Jurkat, Clone E6-1 (cell line): Measurements from ENCODE around the gene THUMPD2.

Source experiments
- DNase-seq: peaks from one replicate; pipeline ENCODE4 v3.0.0-alpha.2; 2011; ENCODE audit warnings: low read depth, low spot score
- H3K4me3 ChIP-seq: 2 replicates; pipeline ENCODE4 v1.5.1; 2011; ENCODE audit warnings: mild to moderate bottlenecking, low read length, control low read depth, moderate library complexity

Gene THUMPD2

DNA sequence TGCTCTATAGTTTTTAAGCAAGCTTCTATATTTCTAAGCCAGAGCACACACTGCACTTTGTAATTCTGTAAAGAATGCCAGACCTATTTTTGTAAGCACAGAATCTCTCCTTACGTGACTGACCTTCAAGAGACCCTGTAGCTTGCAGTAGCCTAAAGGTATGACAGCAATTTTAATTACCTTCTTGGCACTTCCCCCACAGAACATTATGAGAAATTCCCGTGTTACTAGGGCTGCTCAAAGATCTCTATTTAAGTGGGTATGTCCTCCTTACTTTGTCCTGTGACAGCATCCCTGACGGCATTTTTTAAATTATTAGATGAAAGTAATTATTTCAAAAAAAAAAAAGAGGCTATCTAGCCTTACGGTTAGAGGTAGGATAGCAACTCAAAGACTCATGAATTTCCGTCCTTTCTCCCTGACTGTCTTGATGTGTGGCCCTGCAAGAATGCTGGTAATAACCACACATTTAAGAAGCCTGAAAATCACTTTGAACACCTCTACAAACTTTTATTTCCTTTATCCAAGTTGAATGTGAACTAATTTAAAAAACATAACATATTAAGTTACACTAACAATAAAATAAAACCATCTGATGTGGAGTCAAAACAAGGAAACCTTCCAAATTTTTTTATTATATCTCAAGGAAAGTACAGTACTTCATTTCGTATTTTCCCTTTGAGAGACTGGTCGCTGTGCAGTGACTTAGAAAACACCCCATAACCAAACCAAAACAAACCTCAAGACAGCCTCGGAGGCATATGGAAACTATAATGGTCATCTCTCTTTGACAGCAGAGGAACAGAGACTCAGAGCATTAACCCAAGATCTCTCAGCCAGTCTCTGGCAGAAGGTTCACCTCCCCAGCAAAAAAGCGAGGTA lies 54.9 kb downstream of the THUMPD2 start:
- DNase-seq = no peak
- H3K4me3 ChIP-seq = no peak overlapping the region

DNA sequence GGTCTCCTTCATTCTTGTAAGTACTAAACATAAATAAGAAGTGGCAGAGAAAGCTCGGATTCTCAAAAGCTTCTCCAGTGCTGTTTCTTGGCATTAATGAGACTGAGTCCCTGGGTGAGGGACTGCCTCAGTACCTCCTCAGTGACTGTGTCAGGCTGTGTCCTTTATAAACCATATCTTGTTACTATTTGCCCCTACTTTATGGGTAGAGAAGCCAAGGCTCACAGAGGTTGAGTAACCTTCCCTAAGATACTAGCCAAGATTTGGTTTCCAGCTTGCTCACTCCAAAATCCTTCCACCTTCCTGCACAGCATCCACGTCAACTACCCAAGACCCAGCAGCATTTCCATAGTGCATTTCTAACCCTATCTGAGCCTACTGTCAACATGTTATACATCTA lies 55.6 kb downstream of the THUMPD2 start:
- no peak overlapping the region for H3K4me3 ChIP-seq
- DNase-seq = no peak

- no peak overlapping the region for H3K4me3 ChIP-seq
- no peak for DNase-seq
Observed at GRCh38 chr2:39720970-39721369, 58.1 kb downstream of the THUMPD2 start.

GRCh38 chr2:39719317-39719716 lies 59.7 kb downstream of the THUMPD2 start:
- no peak overlapping the region for H3K4me3 ChIP-seq
- no peak for DNase-seq

DNA sequence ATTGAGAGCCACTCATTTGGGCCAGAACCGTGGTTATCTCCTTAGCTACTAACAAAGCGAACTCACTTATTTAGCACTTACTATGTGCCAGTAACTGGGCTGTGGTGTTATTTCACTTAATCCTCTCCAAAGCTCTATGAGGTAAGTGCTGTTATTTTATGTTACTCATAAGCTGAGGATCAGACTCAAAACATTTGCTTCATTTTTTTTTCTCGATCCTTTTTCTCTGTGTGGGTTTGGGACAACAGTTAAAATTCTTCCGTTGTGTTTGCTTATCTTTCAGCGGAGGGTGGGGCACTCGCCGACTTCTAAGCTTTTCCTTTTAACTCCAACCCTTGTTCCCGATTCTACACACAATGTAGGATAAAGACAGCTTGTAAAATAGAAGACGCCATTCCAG lies 60.6 kb downstream of the THUMPD2 start:
- no peak for DNase-seq

GRCh38 chr2:39717067-39717466 lies 62.0 kb downstream of the THUMPD2 start:
- H3K4me3 ChIP-seq = no peak overlapping the region
- no peak for DNase-seq

More for the DNA sequence above, 60.6 kb downstream of the THUMPD2 start:
- H3K4me3 ChIP-seq = no peak overlapping the region

DNA sequence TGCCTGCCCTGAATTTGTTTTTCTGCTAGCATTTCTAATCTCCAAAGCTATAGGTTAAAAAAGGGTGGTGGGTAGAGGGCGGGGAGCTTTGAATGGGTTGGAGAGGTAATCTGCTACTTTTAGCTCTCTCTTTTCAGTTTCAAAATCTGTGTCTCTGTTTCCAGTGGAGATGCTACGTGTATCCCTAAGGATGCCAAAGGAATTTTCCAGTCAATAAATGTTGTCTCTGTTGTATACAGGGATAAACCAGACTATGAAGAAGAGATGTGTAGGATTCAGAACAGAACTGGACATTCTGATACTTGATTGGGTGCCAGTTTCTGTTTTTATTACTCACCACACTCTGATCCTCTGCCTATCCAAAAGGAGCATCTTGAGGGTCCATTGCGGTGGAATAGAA lies 63.2 kb downstream of the THUMPD2 start:
- H3K4me3 ChIP-seq = no peak overlapping the region
- DNase-seq = no peak

DNA sequence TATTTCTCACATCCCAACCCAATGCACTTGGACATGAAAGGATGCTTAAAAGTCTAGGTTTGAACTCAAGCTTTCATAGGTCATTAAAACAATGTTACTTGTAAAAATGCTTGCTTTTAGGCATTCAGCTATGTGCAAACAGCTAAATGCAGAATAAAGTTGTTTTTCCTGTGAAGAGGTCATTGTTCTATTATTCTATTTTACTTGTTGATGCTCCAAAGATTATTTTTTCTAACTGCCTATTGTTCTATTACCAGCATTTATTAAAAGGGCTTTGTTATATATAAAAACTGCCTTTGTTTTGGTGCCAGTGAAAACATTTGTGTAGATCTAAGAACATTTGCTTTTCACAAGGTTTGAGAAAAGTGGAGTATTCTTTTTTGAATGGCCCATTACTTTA lies 64.0 kb downstream of the THUMPD2 start:
- no peak for DNase-seq
- no peak overlapping the region for H3K4me3 ChIP-seq

DNA sequence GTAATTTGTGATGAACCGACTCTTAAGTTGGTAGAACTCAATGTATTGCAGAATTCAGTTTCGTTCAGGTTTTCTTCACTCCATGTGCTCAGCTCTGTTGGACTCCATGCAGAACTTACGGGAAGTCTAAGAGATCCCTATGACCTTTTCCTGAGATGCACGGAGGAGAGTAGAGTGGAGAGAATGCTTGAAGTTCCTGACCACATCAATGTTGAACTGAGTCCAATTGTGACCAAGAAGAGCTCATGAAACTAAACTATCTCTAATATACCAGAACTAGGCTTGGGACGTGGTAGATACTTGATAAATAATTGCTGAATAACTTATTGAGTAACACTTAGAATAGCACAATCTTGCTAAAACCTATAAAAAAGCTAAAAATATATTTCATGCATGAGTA lies 66.1 kb downstream of the THUMPD2 start:
- H3K4me3 ChIP-seq = no peak overlapping the region
- no peak for DNase-seq

DNA sequence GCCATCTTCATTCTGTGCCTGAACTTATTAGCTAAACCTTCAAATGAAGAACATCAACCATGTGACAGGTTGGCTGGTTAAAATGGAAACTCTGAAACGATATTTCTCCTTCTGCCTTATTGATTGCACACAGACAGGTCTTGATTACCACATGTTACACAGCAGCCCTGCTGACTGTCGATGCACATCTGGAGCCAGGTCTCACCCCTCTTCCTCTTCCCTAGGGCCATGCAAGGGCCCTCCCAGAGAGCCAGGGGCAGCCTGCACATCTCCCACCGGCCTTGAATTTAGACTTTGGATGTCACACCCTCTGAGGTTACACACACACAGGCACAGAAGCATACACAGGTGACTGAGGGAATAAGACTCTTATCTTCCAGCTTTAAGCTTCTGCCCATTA lies 68.3 kb downstream of the THUMPD2 start:
- no peak for DNase-seq
- no peak overlapping the region for H3K4me3 ChIP-seq

DNA sequence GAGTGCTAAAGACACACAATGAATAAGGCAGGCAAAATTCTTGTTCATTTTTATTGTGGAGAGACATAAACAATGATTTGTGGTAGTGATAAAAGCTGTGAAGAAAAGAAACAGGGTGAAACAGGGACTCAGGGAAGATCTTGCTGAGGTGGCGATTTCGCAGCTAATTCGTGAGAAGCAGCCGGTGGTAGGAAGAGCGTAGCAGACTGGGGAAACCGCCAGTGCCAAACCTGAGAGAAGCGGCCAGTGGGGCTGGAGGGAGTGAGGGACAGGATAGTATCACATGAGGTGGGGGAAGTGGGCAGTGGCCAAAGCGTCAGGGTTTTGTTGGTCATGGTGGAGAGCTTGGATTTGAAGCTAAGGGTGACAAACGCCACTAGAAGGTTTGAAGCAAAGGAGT lies 71.1 kb downstream of the THUMPD2 start:
- DNase-seq = no peak

DNA sequence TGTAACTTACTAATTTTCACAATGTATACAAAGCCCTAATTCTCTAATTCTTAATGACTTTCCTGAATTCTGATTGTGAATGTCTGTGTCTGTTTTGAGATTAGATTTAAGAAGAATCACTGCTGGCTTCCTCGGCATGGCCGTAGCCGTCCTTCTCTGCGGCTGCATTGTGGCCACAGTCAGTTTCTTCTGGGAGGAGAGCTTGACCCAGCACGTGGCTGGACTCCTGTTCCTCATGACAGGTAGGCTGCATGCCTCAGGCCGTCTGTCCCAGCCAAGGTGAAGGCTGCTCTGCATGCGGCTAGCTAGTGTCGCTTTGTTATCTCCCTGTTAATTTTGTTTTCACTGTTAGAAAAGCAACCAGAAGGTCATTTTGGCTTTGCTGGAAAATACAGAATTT lies 72.1 kb downstream of the THUMPD2 start:
- DNase-seq = no peak
- no peak overlapping the region for H3K4me3 ChIP-seq

More for the DNA sequence above, 71.1 kb downstream of the THUMPD2 start:
- no peak overlapping the region for H3K4me3 ChIP-seq

DNA sequence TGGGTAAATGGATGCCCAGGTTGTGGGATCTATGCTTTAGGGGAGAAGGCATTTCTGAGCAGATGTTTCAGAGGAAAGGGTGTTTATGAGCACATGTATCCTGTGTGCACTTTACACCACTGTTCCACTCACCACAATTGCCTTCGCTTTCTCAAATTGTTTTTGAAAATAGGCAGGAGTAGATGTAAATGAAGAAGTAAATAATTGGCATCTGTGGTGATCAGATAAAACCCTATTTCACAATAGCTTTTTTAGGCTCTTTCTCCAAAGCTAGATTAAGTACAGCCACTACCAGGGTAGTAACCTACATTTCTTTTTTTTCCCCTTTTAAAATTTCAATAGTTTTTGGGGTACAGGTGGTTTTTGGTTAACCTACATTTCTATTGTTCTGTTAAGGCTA lies 72.7 kb downstream of the THUMPD2 start:
- H3K4me3 ChIP-seq = no peak overlapping the region
- no peak for DNase-seq

GRCh38 chr2:39705638-39706037 lies 73.4 kb downstream of the THUMPD2 start:
- no peak for DNase-seq
- no peak overlapping the region for H3K4me3 ChIP-seq

DNA sequence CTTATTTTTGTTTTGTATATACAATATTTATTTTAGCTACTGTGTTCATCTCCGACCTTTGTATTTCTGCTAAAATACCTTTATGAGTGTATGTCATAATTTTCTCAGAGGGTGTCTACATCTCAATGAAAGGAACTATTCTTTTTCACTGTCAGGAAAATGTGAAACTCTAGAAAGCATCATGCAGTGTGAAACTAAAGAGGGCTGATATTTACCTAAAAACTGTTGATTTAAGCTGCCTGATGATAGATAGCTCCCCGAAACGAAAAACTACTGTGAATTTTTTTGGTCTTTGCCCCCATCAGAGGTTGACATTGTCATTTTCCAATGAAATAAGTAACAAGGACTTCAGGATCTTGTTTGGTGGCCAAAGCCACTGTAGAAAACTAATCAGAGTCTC lies 74.5 kb downstream of the THUMPD2 start:
- no peak for DNase-seq
- H3K4me3 ChIP-seq = no peak overlapping the region

DNA sequence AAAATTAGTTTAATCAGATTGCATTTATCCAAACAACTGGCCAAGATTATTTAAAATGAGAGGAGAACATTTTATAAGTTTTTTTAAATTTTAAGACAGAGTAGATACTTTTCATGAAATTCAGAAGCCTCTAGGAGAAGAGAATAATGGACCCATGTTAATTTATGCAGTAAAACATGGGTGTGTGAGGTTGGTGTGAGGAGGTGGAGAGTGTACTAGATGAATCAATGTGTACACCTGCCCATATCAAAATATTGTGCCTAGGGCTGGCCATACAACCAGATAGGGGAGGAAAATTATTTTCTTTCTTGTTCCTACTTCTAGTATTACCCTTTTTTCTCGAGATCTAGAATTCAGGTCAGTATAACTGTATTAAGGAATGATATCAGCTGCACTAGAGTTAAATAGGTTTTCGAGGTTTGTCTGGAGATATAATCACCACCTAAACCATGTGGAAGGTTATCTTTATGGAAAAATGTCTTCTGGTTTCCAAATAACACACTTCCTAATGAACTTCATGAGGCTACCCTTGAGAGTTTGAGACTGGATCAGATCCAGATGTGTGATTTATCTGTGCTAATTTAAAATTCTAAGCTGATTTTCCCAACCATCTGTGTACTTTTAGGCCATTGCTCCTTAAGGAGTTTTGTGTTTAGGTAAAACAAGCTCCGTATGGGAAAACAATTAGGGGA lies 75.7 kb downstream of the THUMPD2 start:
- no peak overlapping the region for H3K4me3 ChIP-seq
- DNase-seq = no peak

DNA sequence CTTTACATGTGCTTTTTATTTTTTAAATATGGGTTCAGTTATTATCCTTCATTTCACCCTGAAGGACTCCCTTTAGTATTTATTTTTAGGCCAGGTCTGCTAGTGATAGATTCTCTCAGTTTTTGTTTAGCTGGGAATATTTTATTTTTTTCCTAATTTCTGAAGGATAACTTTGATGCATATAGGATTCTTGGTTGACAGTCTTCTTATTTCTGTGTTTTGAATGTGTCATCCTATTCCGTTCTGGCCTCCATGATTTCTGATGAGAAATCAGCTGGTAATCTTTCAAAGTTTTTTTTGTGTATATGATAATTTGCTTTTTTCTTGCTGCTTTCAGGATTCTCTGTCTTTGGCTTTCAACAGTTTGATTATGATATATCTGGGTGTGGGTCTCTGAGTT lies 77.9 kb downstream of the THUMPD2 start:
- no peak for DNase-seq
- no peak overlapping the region for H3K4me3 ChIP-seq

- DNase-seq = no peak
Observed at GRCh38 chr2:39697454-39697853, 81.6 kb downstream of the THUMPD2 start.

GRCh38 chr2:39696838-39697237 lies 82.2 kb downstream of the THUMPD2 start:
- no peak for DNase-seq
- H3K4me3 ChIP-seq = no peak overlapping the region

More at GRCh38 chr2:39697454-39697853, 81.6 kb downstream of the THUMPD2 start:
- no peak overlapping the region for H3K4me3 ChIP-seq

DNA sequence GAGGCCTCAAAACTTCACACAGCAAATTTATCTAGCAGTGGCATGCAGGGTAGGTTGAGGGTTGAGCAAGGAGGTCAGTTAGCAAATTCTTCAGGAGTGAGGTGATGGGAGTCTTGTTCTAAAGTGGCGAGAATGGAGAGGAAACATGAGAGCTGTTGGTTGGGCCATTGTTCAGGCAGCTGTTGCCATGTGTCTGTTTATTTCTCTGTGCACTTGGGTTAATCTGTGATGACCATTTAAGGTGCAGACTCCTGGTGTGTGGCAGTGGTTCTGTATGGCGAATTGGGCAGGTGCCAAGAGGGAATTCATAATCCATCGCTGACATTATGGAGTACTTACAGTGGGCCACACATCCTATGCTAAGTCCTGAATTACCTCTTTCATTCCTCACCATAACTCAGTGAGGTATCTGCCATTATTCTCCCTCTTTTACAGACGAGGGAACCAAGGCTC lies 82.9 kb downstream of the THUMPD2 start:
- no peak overlapping the region for H3K4me3 ChIP-seq
- DNase-seq = no peak
